ENCODE measurements around the gene LMO4. TPM values are rescaled to one million over a fixed set of nuclear protein-coding genes. Genes with fewer than 3 reads are reported as not detected.

Gene LMO4
- polyA plus RNA-seq, 3 donors from 2014 or later = 34.4 to 57.5 (median 46.1) TPM

- Mint-ChIP-seq H3K27me3 (ENCODE audit: low read depth in 3 of 3) (peaks cover 0 to 1% (median 0%) of the 10 kb centered on the region in 3 donors), H3K9me3 (no peaks in the 10 kb centered on the region), H3K27ac (no peak overlapping the region), H3K36me3 (peaks cover 9 to 20% (median 12%) of the 10 kb centered on the region in 3 donors), H3K4me1 (no peaks in the 10 kb centered on the region), H3K4me3 (no peak overlapping the region)
- DNase-seq = no peak
Observed at GRCh38 chr1:87355894-87356293, 27.2 kb downstream of the LMO4 start.

GRCh38 chr1:87356591-87356990 is 27.9 kb downstream of the LMO4 start:
- DNase-seq = no peak
- Mint-ChIP-seq H3K27ac (no peak overlapping the region), H3K4me3 (no peak overlapping the region), H3K4me1 (no peaks in the 10 kb centered on the region), H3K27me3 (ENCODE audit: low read depth in 3 of 3) (peaks cover 0 to 1% (median 0%) of the 10 kb centered on the region in 3 donors), H3K9me3 (no peaks in the 10 kb centered on the region), H3K36me3 (peaks cover 9 to 20% (median 18%) of the 10 kb centered on the region in 3 donors)

GRCh38 chr1:87358219-87358618 is 29.5 kb downstream of the LMO4 start:
- Mint-ChIP-seq H3K27me3 (ENCODE audit: low read depth in 3 of 3) (peaks cover 0 to 1% (median 0%) of the 10 kb centered on the region in 3 donors), H3K4me3 (no peak overlapping the region), H3K4me1 (no peaks in the 10 kb centered on the region), H3K36me3 (peaks cover 9 to 23% (median 18%) of the 10 kb centered on the region in 3 donors), H3K9me3 (no peaks in the 10 kb centered on the region), H3K27ac (peak overlapping the region in 1 of 6 donors; percentile 15)
- DNase-seq = no peak

GRCh38 chr1:87359586-87359985 is 30.9 kb downstream of the LMO4 start:
- Mint-ChIP-seq H3K27ac (peak overlapping the region in 1 of 6 donors; percentile 22), H3K36me3 (peaks cover 9 to 26% (median 18%) of the 10 kb centered on the region in 3 donors), H3K4me1 (no peaks in the 10 kb centered on the region), H3K9me3 (no peaks in the 10 kb centered on the region), H3K27me3 (ENCODE audit: low read depth in 3 of 3) (peaks cover 0 to 1% (median 0%) of the 10 kb centered on the region in 3 donors), H3K4me3 (no peak overlapping the region)
- no peak for DNase-seq

DNA sequence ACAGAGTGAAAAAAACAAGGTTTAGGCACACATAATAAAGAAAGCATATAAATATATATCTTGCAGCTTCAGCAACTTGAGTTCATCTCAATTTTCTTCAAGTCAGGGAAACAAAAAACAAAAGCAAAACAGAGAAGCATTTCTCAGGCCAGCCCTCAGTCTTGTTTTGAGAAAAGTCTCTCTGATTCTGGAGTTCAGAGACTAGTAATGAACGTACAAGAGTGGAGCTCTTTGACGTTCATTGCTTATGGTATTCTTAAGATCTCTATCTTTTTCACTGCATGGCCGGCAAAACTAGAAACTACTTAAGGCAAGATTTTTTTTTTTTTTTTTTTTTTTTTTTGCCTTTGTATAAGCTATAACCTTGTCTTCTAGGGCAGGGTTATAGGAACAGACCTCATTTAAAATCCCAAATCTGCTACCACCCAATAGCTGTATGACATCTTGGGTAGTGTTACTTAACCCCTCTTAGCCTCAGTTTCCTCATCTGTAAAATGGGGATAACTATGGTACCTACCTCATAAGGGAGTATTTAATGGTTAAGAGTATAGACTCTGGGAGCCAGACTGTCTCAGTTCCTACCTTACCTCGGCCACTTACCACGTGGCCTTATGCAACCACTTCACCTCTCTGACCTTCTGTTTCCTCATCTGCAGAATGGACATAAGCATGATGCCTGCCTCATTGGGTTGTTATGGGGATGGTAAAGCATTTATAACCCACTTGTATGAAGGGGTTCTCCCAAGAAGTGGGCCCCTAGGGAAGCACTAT is 33.6 kb downstream of the LMO4 start:
- Mint-ChIP-seq H3K27ac (peak overlapping the region in 1 of 6 donors; percentile 12), H3K36me3 (peaks cover 12 to 29% (median 24%) of the 10 kb centered on the region in 3 donors), H3K27me3 (ENCODE audit: low read depth in 3 of 3) (peaks cover 0 to 3% (median 2%) of the 10 kb centered on the region in 3 donors), H3K9me3 (no peaks in the 10 kb centered on the region), H3K4me1 (no peaks in the 10 kb centered on the region), H3K4me3 (no peak overlapping the region)
- DNase-seq = no peak

DNA sequence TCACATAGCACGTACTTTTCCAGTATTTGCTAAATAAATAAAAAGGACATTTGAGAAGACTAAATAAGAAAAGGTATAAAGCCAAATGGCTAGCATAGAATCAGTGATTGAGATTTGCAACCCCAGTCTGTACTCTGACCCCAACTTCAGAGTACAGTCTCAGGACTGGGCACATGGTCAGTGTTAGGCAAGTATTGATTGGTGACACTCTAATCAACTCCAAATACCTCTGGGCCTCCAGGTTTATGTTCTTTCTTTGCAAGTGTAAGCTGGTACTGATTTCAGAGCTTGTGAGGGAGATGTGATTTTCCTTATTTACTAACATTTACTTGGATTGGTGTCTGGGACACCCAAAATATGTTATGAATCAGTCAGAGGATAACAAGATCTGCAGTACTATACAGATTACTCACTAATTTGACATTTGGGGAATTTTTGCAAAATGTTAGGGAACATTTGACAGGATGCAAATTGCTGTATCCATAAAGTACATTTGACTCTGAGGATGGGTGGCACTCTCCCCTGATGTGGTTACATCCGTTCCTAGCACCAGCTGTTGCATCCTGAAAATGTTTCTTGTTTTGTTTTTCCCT is 34.2 kb downstream of the LMO4 start:
- Mint-ChIP-seq H3K27me3 (ENCODE audit: low read depth in 3 of 3) (peaks cover 0 to 3% (median 2%) of the 10 kb centered on the region in 3 donors), H3K27ac (no peak overlapping the region), H3K36me3 (peaks cover 11 to 31% (median 24%) of the 10 kb centered on the region in 3 donors), H3K9me3 (no peaks in the 10 kb centered on the region), H3K4me1 (peaks cover 0 to 4% of the 10 kb centered on the region in 2 donors), H3K4me3 (no peak overlapping the region)
- no peak for DNase-seq

- DNase-seq = no peak
- H3K4me1 Mint-ChIP-seq = peaks cover 9 to 20% of the 10 kb centered on the region in 2 donors
- peaks cover 0 to 2% (median 2%) of the 10 kb centered on the region in 3 donors for H3K27me3 Mint-ChIP-seq (ENCODE audit: low read depth in 3 of 3)
- H3K9me3 Mint-ChIP-seq = no peaks in the 10 kb centered on the region
- no peak overlapping the region for H3K27ac Mint-ChIP-seq
- H3K36me3 Mint-ChIP-seq = peaks cover 8 to 35% (median 23%) of the 10 kb centered on the region in 3 donors
- H3K4me3 Mint-ChIP-seq = no peak overlapping the region
Observed at GRCh38 chr1:87367549-87367948, 38.9 kb downstream of the LMO4 start.

DNA sequence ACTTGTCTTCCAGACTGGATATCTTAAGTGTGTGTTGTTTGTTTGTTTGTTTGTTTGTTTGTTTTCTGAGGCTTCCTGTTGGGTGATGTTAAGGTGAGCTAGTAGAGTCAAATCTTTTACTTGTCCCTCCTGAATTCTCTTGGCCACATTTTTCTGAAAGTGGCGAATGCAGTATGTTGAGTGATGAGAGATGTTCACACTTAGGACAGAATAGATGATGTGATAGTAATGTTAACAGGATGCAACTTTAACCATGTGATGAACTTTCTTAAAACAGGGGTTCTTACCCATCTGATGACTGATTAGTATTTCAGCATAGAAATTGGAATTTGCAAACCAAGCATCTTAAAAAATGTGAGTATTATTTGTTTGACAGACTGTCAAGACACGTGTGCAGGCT is 40.2 kb downstream of the LMO4 start:
- no peak for DNase-seq
- H3K27me3 Mint-ChIP-seq (ENCODE audit: low read depth in 3 of 3) = peaks cover 0 to 2% (median 2%) of the 10 kb centered on the region in 3 donors
- H3K27ac Mint-ChIP-seq = peak overlapping the region; percentile 4 to 62 (median 26)
- H3K36me3 Mint-ChIP-seq = peaks cover 8 to 36% (median 28%) of the 10 kb centered on the region in 3 donors
- H3K9me3 Mint-ChIP-seq = no peaks in the 10 kb centered on the region
- H3K4me3 Mint-ChIP-seq = peak overlapping the region in 1 of 5 donors; percentile 41
- H3K4me1 Mint-ChIP-seq = peaks cover 9 to 20% of the 10 kb centered on the region in 2 donors

DNA sequence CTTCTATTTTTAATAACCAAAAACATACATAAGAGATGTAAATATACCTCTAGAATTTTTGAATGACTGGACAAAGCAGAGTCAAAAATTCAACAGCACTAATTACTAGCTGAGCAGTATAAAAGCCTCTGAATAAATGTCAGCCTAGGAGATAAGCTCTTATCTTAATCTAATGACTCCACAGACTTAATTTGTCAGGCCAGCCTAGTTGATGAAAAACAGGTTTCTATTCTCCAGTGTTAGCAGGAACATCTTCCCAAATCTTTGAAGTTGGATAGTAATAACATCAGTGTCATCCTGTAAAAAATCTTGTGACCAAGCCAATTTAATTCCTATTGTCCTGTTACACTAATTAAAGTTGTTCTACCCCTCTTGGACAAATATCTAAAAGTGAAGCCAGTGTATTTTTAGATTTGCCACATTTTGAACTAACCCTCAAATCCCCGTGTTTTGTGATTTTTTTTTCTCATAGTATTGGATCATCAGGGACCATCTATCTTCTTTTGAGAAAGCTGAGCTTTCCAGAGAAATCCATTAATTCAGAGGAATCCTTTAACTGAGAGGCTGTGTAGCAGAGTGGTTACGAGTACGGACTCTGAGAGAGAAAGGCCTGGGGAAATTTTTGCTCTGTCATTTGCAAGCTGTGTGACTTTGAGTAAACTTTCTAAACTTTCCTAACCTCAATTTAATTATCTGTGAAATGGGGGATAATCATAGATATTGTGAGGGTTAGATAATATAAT is 41.2 kb downstream of the LMO4 start:
- Mint-ChIP-seq H3K27me3 (ENCODE audit: low read depth in 3 of 3) (peaks cover 0 to 2% (median 0%) of the 10 kb centered on the region in 3 donors), H3K4me3 (no peak overlapping the region), H3K36me3 (peaks cover 8 to 37% (median 32%) of the 10 kb centered on the region in 3 donors), H3K4me1 (peaks cover 9 to 20% of the 10 kb centered on the region in 2 donors), H3K27ac (no peak overlapping the region), H3K9me3 (no peaks in the 10 kb centered on the region)
- no peak for DNase-seq

GRCh38 chr1:87370544-87370943 is 41.9 kb downstream of the LMO4 start:
- Mint-ChIP-seq H3K4me1 (peaks cover 9 to 20% of the 10 kb centered on the region in 2 donors), H3K36me3 (peaks cover 11 to 42% (median 37%) of the 10 kb centered on the region in 3 donors), H3K27ac (no peak overlapping the region), H3K4me3 (no peak overlapping the region), H3K27me3 (ENCODE audit: low read depth in 3 of 3) (peaks cover 0 to 2% (median 0%) of the 10 kb centered on the region in 3 donors), H3K9me3 (no peaks in the 10 kb centered on the region)
- no peak for DNase-seq

- H3K9me3 Mint-ChIP-seq = peaks cover 8 to 19% (median 16%) of the 10 kb centered on the region in 6 donors
- peaks cover 0 to 2% (median 1%) of the 10 kb centered on the region in 3 donors for H3K27me3 Mint-ChIP-seq (ENCODE audit: low read depth in 3 of 3)
- H3K4me3 Mint-ChIP-seq = no peak overlapping the region
- DNase-seq = no peak
- no peaks in the 10 kb centered on the region for H3K4me1 Mint-ChIP-seq
- peaks cover 21 to 47% (median 31%) of the 10 kb centered on the region in 3 donors for H3K36me3 Mint-ChIP-seq
- H3K27ac Mint-ChIP-seq = no peak overlapping the region
Observed at GRCh38 chr1:87379306-87379705, 50.6 kb downstream of the LMO4 start.

GRCh38 chr1:87386217-87386790 is 57.6 kb downstream of the LMO4 start:
- no peak overlapping the region for H3K4me3 Mint-ChIP-seq
- no peak overlapping the region for H3K27ac Mint-ChIP-seq
- DNase-seq = no peak
- peaks cover 0 to 2% of the 10 kb centered on the region in 2 donors for H3K4me1 Mint-ChIP-seq
- peaks cover 4 to 22% (median 15%) of the 10 kb centered on the region in 3 donors for H3K36me3 Mint-ChIP-seq
- H3K27me3 Mint-ChIP-seq (ENCODE audit: low read depth in 3 of 3) = peaks cover 0 to 2% (median 2%) of the 10 kb centered on the region in 3 donors
- H3K9me3 Mint-ChIP-seq = no peaks in the 10 kb centered on the region

DNA sequence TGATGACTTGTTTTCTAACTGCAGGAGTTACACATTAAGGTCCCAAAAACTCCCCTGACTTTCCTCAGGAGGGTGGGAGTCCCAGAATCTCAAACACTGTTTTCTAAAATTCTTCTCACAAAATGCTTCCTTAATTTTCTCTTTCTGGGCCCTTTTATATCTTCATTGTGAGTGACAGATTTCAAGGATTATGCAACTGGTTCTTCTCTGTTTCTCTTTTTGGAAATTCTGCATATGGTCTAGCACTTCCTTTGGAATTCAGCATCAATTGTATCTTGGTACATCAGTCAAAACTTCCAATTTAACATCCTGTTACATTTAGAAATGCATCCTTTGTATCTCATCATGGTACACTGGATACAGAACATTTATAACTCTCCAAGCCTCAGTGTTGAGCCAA is 59.7 kb downstream of the LMO4 start:
- peaks cover 4 to 21% (median 14%) of the 10 kb centered on the region in 3 donors for H3K36me3 Mint-ChIP-seq
- no peak overlapping the region for H3K4me3 Mint-ChIP-seq
- no peak overlapping the region for H3K27ac Mint-ChIP-seq
- no peak for DNase-seq
- peaks cover 1 to 2% (median 2%) of the 10 kb centered on the region in 3 donors for H3K27me3 Mint-ChIP-seq (ENCODE audit: low read depth in 3 of 3)
- peaks cover 0 to 2% of the 10 kb centered on the region in 2 donors for H3K4me1 Mint-ChIP-seq
- no peaks in the 10 kb centered on the region for H3K9me3 Mint-ChIP-seq

All from immature natural killer cell (primary cell).